ENCODE data around the gene GPR15LG. TPM values are rescaled to one million over a fixed set of nuclear protein-coding genes. Genes with fewer than 3 reads are reported as not detected.
"Not testable (repeated sequence)": the region's sequence is repeated elsewhere in the genome, so short reads cannot be mapped to it uniquely, and the experiment has no call there.

Gene GPR15LG
- total RNA-seq: not detected

DNA sequence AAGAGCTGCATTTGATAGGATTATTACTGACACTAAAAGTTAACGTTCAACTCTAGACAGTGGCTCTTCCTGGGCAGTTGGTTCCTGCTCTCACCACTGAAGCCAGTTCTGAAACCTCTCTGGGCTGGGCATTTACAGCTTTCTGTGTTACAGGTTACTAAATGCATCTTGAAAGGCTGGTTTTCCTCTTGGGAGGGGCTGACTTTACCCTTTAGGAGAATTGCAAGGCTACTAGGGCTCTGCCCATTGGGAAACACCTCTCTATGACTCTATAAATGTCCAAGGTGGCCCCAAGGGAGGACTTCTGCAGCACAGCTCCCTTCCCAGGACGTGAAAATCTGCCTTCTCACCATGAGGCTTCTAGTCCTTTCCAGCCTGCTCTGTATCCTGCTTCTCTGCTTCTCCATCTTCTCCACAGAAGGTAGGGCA, at the start of gene GPR15LG:
TSS of gene GPR15LG (plus strand) at position 301 of the 429 bp plus-strand sequence. CDS start at position 352, 51 bp downstream.
- H3K27me3 Mint-ChIP-seq: no peaks in the 10 kb centered on the region
- no peak within 1 kb of the TSS for H3K27ac Mint-ChIP-seq

DNA sequence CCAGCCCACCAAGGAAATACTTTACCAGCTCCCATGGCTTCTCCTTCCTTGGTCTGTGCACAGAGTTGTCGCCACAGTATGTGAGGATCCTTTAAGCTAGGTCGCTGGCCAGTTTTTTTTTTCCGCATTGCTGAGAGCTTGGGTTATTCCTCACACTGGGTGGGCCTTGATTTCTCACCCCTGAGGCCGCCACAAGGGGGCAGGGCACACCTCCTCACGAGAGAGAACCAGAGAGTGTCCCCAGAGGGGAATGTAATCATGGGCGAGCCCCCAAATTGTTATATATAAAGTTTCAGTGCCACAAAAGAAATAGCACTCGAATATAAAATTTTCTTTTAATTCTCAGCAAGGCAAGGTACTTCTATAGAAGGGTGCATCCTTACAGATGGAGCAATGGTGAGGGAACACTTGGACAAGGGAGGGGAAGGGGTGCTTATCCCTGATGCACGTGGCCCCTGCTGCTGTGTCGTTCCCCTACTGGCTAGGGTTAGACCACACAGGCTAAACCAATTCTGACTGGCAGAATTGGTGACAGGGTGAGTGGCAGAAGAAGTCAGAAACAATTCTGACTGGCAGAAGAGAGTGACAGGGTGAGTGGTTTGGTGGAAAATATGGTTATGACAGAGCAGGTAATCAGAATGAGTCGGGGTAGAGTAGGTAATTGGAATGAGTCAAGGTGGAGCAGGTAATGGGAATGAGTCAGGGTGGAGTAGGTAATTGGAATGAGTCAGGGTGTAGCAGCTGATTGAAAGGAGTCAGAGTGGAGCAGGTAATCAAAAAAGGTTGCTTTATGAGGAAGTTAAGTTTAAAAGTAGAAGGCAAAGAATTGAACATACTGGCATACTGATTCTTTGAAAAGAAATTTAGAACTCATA, 47.5 kb upstream of the GPR15LG start:
- H3K4me3 Mint-ChIP-seq, POLR2A ChIA-PET: not testable (repeated sequence)
- CTCF ChIA-PET: interaction anchor here (1.2 kb wide), 1 partner anchor 22 kb away, joined by 4 read pairs; no protein-coding TSS in a partner anchor

More for the DNA sequence above, at the start of gene GPR15LG:
- Mint-ChIP-seq H3K4me1 (ENCODE audit: low read depth) (peaks cover 8% of the 10 kb centered on the region), H3K36me3 (no peaks in the 10 kb centered on the region), H3K9me3 (no peaks in the 10 kb centered on the region), H3K4me3 (no peak within 1 kb of the TSS)
- CTCF ChIA-PET: interaction anchor here (0.6 kb wide), 1 partner anchor 229 kb away, joined by 3 read pairs; no protein-coding TSS in a partner anchor
- POLR2A ChIA-PET: no interaction called here
- intact Hi-C loops (cut with micrococcal nuclease): no loop called here
- DNase-seq: no peak

DNA sequence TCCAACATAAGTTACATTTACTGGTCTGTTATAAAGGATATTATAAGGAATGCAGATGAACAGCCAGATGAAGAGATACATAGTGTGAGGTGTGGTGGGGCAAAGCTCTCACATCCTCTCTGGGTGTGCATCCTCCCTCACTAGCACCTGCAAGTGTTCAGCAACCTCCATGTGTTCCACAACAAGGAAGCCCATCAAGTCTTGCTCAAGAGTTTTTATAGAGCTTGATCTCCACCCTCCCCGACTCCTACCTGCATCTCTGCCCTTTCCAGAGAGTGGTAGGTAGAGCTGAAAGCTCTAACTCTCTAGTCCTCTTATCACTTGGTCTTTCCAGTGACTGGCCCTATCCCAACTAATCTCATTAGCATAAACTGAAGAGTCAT, 46.8 kb upstream of the GPR15LG start:
- no peak for DNase-seq
- peaks cover 16% of the 10 kb centered on the region for H3K27me3 Mint-ChIP-seq
- peaks cover 7% of the 10 kb centered on the region for H3K36me3 Mint-ChIP-seq
- intact Hi-C loops (cut with micrococcal nuclease): loop anchor here (1.0 kb wide), 1 partner anchor 12 kb away; no protein-coding TSS in a partner anchor
- POLR2A ChIA-PET: no interaction called here
- CTCF ChIA-PET: interaction anchor here (1.2 kb wide), 1 partner anchor 21 kb away, joined by 4 read pairs; no protein-coding TSS in a partner anchor
- no peaks in the 10 kb centered on the region for H3K4me1 Mint-ChIP-seq (ENCODE audit: low read depth)
- H3K9me3 Mint-ChIP-seq: peaks cover 19% of the 10 kb centered on the region
- H3K27ac Mint-ChIP-seq: no peak overlapping the region
- no peak overlapping the region for H3K4me3 Mint-ChIP-seq

More for the DNA sequence above, 47.5 kb upstream of the GPR15LG start:
- intact Hi-C loops (cut with micrococcal nuclease): loop anchor here (1.0 kb wide), 1 partner anchor 12 kb away; no protein-coding TSS in a partner anchor
- not testable (repeated sequence) for H3K27ac Mint-ChIP-seq; H3K36me3 Mint-ChIP-seq; H3K4me1 Mint-ChIP-seq (ENCODE audit: low read depth)
- Mint-ChIP-seq H3K9me3 (peaks cover 19% of the 10 kb centered on the region), H3K27me3 (peaks cover 16% of the 10 kb centered on the region)
- peak; percentile 17 for DNase-seq

DNA sequence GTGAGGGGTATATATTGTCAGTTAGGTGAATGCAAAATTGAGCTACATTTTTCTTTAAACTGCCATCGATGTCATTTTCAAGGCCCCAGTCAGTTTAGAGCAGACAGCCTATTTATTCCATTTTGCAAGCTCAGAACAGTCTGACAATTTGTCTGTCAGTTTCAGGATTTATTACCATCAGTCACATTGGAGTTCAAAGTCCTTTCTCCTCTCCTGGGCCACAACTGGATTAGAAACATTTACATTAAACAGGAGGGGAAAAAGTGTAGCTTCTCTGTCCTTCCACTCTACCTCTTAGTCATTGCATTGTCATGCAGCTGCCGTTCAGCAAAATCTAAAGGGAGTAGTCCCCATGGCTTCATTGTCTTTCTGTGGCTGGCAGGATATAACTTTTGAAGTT, 37.8 kb upstream of the GPR15LG start:
- Mint-ChIP-seq H3K4me1 (ENCODE audit: low read depth) (peaks cover 15% of the 10 kb centered on the region), H3K4me3 (no peak overlapping the region), H3K27ac (peak overlapping the region; percentile 2), H3K27me3 (peaks cover 2% of the 10 kb centered on the region), H3K9me3 (no peaks in the 10 kb centered on the region), H3K36me3 (peaks cover 3% of the 10 kb centered on the region)
- ChIA-PET POLR2A (no interaction called here), CTCF (interaction anchor here (1.4 to 2.3 kb wide), 2 partner anchors 12 to 69 kb away, joined by 3 to 12 read pairs; no protein-coding TSS in a partner anchor)
- intact Hi-C loops (cut with micrococcal nuclease): loop anchor here (5.0 kb wide), 1 partner anchor 56 kb away; the partner anchor contains the start of gene CDHR1
- DNase-seq: no peak

DNA sequence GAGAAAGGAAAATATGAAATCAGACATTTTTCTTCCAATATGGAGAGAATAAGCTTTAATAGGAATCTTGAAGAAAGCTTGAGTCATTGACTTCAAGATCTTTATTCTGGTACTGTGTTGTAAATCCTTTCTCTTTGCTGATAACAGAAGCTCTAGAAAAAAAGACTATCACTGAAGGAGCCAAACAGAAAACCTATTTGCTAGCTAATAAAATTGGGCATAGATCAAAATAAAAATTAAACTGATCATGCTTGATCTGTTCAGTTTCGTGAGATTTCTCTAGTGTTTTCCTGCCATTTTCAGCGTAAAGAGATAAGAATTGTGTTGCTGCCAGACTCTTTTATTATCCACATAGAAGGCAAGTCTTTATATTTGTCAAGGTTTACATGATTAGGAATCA, 35.8 kb upstream of the GPR15LG start:
- intact Hi-C loops (cut with micrococcal nuclease): loop anchor here (1.0 to 5.0 kb wide), 4 partner anchors 12 to 397 kb away; partner anchors contain the start of gene CDHR1

DNA sequence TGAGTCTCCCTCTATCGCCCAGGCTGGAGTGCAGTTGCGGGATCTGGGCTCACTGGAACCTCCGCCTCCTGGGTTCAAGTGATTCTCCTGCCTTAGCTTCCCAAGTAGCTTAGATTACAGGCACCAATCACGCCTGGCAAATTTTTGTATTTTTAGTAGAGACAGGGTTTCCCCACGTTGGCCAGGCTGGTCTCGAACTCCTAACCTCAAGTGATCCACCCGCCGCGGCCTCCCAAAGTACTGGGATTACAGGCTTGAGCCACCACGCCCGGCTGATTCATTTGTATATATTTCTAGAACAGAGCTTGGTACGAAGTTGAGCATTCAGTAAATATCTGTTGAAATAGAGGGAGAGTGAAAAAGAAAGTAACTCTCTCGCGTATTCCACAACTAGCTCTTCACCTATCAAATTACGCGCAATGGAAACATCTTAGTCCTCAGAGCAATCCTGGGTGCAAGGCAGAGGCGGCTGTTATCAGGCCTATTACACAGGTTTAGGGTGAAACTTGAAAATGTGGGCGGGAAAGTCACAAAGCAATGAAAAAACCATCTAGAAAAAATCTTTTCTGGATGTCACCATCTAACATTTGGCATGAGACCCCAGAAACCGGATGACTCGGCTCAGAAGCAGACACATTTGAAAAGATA, 35.0 kb upstream of the GPR15LG start:
- DNase-seq: peak; percentile 86
- peaks cover 16% of the 10 kb centered on the region for H3K36me3 Mint-ChIP-seq

More for the DNA sequence above, 35.8 kb upstream of the GPR15LG start:
- Mint-ChIP-seq H3K36me3 (peaks cover 10% of the 10 kb centered on the region), H3K27ac (peak overlapping the region; percentile 95), H3K27me3 (no peaks in the 10 kb centered on the region), H3K4me1 (ENCODE audit: low read depth) (peaks cover 27% of the 10 kb centered on the region), H3K9me3 (no peaks in the 10 kb centered on the region), H3K4me3 (peak overlapping the region; percentile 97)
- ChIA-PET CTCF (interaction anchor here (0.9 to 3.2 kb wide), 4 partner anchors 10 to 400 kb away, joined by 3 to 26 read pairs (median 3); no protein-coding TSS in a partner anchor), POLR2A (no interaction called here)
- no peak for DNase-seq

DNA sequence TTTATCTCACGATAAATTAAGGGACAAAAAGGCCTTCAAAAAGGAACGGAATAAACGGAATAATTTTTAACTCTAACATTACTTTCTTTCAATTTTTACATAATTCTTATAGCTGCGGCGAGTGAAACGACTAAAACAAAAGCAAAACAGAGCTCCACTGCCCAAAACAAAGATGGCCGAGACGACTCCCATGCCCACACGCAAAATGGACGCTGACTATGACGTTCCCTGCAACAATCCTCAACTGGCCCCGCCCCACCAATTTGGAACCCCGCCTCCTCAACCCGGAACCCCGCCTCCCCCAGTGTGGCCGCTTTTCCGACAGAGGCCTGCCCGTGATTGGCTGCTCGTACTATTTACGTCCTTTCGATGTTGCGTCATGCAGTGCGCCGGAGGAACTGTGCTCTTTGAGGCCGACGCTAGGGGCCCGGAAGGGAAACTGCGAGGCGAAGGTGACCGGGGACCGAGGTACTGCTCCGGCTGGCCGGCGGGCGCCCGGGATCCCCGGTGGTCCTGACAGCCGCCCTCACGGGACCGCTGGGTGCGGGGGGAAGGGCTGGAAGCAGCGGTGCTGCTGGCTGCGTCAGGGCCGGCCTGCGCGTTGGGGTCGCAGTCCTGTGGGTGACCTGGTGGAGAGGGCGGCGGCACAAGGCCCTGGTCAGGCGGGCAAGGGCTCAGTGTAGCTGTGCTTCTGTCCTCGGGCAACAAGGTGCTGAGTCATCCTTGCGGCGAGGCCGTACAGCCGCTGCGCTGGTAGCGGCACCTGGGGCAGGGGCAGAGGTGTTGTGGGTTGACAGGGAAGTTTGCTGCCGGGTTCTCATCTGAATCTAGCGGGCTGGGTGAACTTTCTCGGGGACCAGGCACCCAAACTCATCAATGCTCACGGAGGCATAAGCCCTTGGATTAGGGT, 34.2 kb upstream of the GPR15LG start, which contains the start of gene GHITM:
TSS of gene GHITM (plus strand) at position 384 of the 910 bp plus-strand sequence. CDS start 1,992 bp downstream, outside the sequence.
- intact Hi-C loops (cut with micrococcal nuclease): loop anchor here (1.0 to 5.0 kb wide), 8 partner anchors 9 to 459 kb away; partner anchors contain the start of genes CCSER2 and CDHR1
- Mint-ChIP-seq H3K9me3 (no peaks in the 10 kb centered on the region), H3K27ac (peak within 1 kb of the TSS; percentile 95), H3K4me3 (peak within 1 kb of the TSS; percentile 97), H3K4me1 (ENCODE audit: low read depth) (peaks cover 34% of the 10 kb centered on the region), H3K36me3 (peaks cover 20% of the 10 kb centered on the region), H3K27me3 (no peaks in the 10 kb centered on the region)
- CTCF ChIA-PET: interaction anchor here (0.9 to 3.2 kb wide), 5 partner anchors 8 to 195 kb away, joined by 3 to 26 read pairs (median 3); no protein-coding TSS in a partner anchor
- POLR2A ChIA-PET: interaction anchor here (1.1 to 1.2 kb wide), 3 partner anchors 9 to 189 kb away, joined by 3 to 6 read pairs (median 4); partner anchors contain the start of gene CCSER2
- DNase-seq: peak; percentile 100

More for the DNA sequence above, 35.0 kb upstream of the GPR15LG start:
- Mint-ChIP-seq H3K9me3 (no peaks in the 10 kb centered on the region), H3K4me3 (peak overlapping the region; percentile 97), H3K4me1 (ENCODE audit: low read depth) (peaks cover 31% of the 10 kb centered on the region), H3K27me3 (no peaks in the 10 kb centered on the region), H3K27ac (peak overlapping the region; percentile 95)
- ChIA-PET POLR2A (interaction anchor here (0.7 to 1.2 kb wide), 3 partner anchors 10 to 195 kb away, joined by 3 to 6 read pairs (median 4); no protein-coding TSS in a partner anchor), CTCF (interaction anchor here (0.9 to 3.2 kb wide), 6 partner anchors 9 to 196 kb away, joined by 3 to 26 read pairs (median 3); no protein-coding TSS in a partner anchor)
- intact Hi-C loops (cut with micrococcal nuclease): loop anchor here (1.0 to 5.0 kb wide), 8 partner anchors 10 to 458 kb away; partner anchors contain the start of genes CCSER2 and CDHR1

DNA sequence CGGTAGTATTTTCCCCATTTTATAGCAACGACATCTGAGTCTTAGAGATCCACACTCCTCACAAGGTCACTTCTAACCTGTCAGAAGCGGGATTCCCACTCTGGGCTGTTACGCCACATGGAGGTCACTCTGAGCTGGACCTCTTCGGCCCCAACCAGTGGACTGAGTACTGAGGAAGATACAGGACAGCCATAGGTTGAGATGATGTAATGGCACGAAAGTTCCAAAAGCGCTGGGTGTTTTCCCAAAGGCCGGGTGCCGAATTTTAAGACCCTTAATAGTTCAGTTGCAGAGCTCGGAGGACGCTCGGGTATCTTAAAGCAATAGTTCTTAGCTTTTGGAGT, 33.6 kb upstream of the GPR15LG start:
- intact Hi-C loops (cut with micrococcal nuclease): loop anchor here (5.0 kb wide), 1 partner anchor 117 kb away; no protein-coding TSS in a partner anchor
- no peaks in the 10 kb centered on the region for H3K27me3 Mint-ChIP-seq
- peak overlapping the region; percentile 97 for H3K4me3 Mint-ChIP-seq
- peak; percentile 35 for DNase-seq
- no peaks in the 10 kb centered on the region for H3K9me3 Mint-ChIP-seq
- peak overlapping the region; percentile 95 for H3K27ac Mint-ChIP-seq
- CTCF ChIA-PET: interaction anchor here (3.2 kb wide), 1 partner anchor 8 kb away, joined by 26 read pairs; no protein-coding TSS in a partner anchor
- peaks cover 38% of the 10 kb centered on the region for H3K4me1 Mint-ChIP-seq (ENCODE audit: low read depth)
- POLR2A ChIA-PET: interaction anchor here (0.6 to 1.2 kb wide), 2 partner anchors 8 to 188 kb away, joined by 3 read pairs; partner anchors contain the start of gene CCSER2
- peaks cover 22% of the 10 kb centered on the region for H3K36me3 Mint-ChIP-seq

DNA sequence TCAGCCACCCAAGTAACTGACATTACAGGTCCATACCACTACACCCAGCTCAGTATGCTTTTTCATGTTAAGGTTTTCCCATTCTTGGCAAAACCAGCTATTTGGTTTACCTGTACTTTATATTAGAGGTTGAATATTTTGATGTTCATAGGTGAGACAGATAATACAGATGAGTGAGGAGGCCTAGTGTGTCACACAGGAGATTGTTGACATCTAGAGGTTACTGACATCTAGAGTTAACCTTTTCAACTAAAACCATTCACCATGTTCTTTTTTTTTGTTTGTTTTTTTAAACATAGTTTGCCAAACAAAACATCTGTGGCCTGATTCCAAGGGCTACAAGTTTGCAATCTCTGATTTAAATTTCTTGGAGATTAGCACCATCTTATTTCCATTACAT, 26.3 kb upstream of the GPR15LG start:
- intact Hi-C loops (cut with micrococcal nuclease): no loop called here
- H3K4me1 Mint-ChIP-seq (ENCODE audit: low read depth): peaks cover 25% of the 10 kb centered on the region
- ChIA-PET CTCF (interaction anchor here (0.6 to 4.5 kb wide), 28 partner anchors 9 to 390 kb away, joined by 3 to 75 read pairs (median 5); partner anchors contain the start of gene GHITM), POLR2A (interaction anchor here (0.7 kb wide), 1 partner anchor 7 kb away, joined by 3 read pairs; no protein-coding TSS in a partner anchor)
- no peaks in the 10 kb centered on the region for H3K9me3 Mint-ChIP-seq
- H3K27ac Mint-ChIP-seq: no peak overlapping the region
- H3K27me3 Mint-ChIP-seq: no peaks in the 10 kb centered on the region
- H3K36me3 Mint-ChIP-seq: peaks cover 52% of the 10 kb centered on the region
- H3K4me3 Mint-ChIP-seq: no peak overlapping the region
- DNase-seq: no peak

DNA sequence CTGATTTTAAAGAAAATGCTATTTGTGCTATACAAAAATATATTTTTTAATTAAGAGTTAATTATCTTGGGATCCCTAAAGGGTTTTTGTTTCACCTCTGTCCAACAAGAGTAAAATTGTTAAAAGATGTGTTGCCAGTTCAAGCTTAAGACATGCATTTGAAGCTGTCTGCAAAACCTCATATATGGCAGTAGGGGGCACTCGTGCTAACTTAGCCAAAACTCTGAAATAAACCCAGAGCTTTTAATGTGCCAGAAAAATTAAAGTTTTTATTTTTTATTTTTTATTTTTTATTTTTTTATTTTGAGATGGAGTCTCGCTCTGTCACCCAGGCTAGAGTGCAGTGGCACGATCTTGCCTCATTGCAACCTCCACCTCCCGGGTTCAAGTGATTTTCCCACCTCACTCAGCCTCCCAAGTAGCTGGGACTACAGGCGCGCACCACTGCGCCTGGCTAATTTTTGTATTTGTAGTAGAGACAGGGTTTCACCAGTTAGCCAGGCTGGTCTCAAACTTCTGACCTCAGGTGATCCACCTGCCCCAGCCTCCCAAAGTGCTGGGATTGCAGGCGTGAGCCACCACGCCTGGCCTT, 25.5 kb upstream of the GPR15LG start:
- ChIA-PET CTCF (interaction anchor here (0.6 to 4.5 kb wide), 29 partner anchors 9 to 389 kb away, joined by 3 to 75 read pairs (median 5); partner anchors contain the start of gene GHITM), POLR2A (interaction anchor here (0.7 to 1.0 kb wide), 2 partner anchors 8 to 9 kb away, joined by 3 to 4 read pairs; partner anchors contain the start of gene GHITM)
- Mint-ChIP-seq H3K4me1 (ENCODE audit: low read depth) (peaks cover 27% of the 10 kb centered on the region), H3K36me3 (peaks cover 51% of the 10 kb centered on the region)
- not testable (repeated sequence) for H3K9me3 Mint-ChIP-seq, DNase-seq, H3K27me3 Mint-ChIP-seq, H3K27ac Mint-ChIP-seq, H3K4me3 Mint-ChIP-seq
- intact Hi-C loops (cut with micrococcal nuclease): loop anchor here (1.0 kb wide), 2 partner anchors 9 to 57 kb away; partner anchors contain the start of gene GHITM
